Glomerular visceral epithelial cell (primary cell): ENCODE data around the gene HUWE1.

Experiments
- DNase-seq: peaks from one replicate; pipeline ENCODE4 v3.0.0-alpha.2; 2016; ENCODE audit errors: extremely low spot score

The HUWE1 gene

GRCh38 chrX:53621418-53621986 lies 65.0 kb downstream of the HUWE1 start:
- no peak for DNase-seq

GRCh38 chrX:53616946-53617345 lies 69.6 kb downstream of the HUWE1 start:
- no peak for DNase-seq

- DNase-seq: no peak
Measured at GRCh38 chrX:53606456-53606855, 80.1 kb downstream of the HUWE1 start.

- DNase-seq: no peak
Measured at GRCh38 chrX:53605004-53605403, 81.5 kb downstream of the HUWE1 start.

GRCh38 chrX:53599781-53600396 lies 86.6 kb downstream of the HUWE1 start:
- no peak for DNase-seq

GRCh38 chrX:53598169-53598568 lies 88.3 kb downstream of the HUWE1 start:
- no peak for DNase-seq

- DNase-seq: no peak
Measured at GRCh38 chrX:53595266-53595810, 91.2 kb downstream of the HUWE1 start.

GRCh38 chrX:53594354-53594753 lies 92.2 kb downstream of the HUWE1 start:
- DNase-seq: no peak

GRCh38 chrX:53587795-53588420 lies 98.6 kb downstream of the HUWE1 start:
- no peak for DNase-seq

- no peak for DNase-seq
Measured at GRCh38 chrX:53584891-53585290, 101.6 kb downstream of the HUWE1 start.

GRCh38 chrX:53583571-53583970 lies 102.9 kb downstream of the HUWE1 start:
- DNase-seq: no peak

- no peak for DNase-seq
Measured at GRCh38 chrX:53580742-53581504, 105.6 kb downstream of the HUWE1 start.

- DNase-seq: no peak
Measured at GRCh38 chrX:53571494-53571893, 115.0 kb downstream of the HUWE1 start.

- no peak for DNase-seq
Measured at GRCh38 chrX:53563324-53563723, 123.2 kb downstream of the HUWE1 start.

GRCh38 chrX:53561912-53562311 lies 124.6 kb downstream of the HUWE1 start:
- no peak for DNase-seq

- no peak for DNase-seq
Measured at GRCh38 chrX:53558646-53559045, 127.9 kb downstream of the HUWE1 start.

- DNase-seq: no peak
Measured at GRCh38 chrX:53556868-53557267, 129.7 kb downstream of the HUWE1 start.

- DNase-seq: no peak
Measured at GRCh38 chrX:53550756-53551463, 135.6 kb downstream of the HUWE1 start.

- DNase-seq: no peak
Measured at GRCh38 chrX:53547668-53548067, 138.9 kb downstream of the HUWE1 start.

GRCh38 chrX:53544936-53545335 lies 141.6 kb downstream of the HUWE1 start:
- DNase-seq: no peak

- no peak for DNase-seq
Measured at GRCh38 chrX:53538781-53539180, 147.7 kb downstream of the HUWE1 start.
